NCI-H1694 (cell line): Measurements from ENCODE around the gene WDR93.

Experiments
- DNase-seq: peaks from one replicate; lab custom pipeline; 2025; lab: John Stamatoyannopoulos, UW

The WDR93 gene

GRCh38 chr15:89662893-89663626 is 27.6 kb upstream of the WDR93 start:
- no peak for DNase-seq

GRCh38 chr15:89664441-89665350 is 25.9 kb upstream of the WDR93 start:
- DNase-seq = no peak

- DNase-seq = no peak
Measured at GRCh38 chr15:89665449-89666181, 25.0 kb upstream of the WDR93 start.

GRCh38 chr15:89666184-89666857 is 24.3 kb upstream of the WDR93 start:
- DNase-seq = no peak

- no peak for DNase-seq
Measured at GRCh38 chr15:89666858-89667705, 23.5 kb upstream of the WDR93 start.

GRCh38 chr15:89667706-89667960 is 23.0 kb upstream of the WDR93 start:
- DNase-seq = no peak

GRCh38 chr15:89668171-89668570 is 22.4 kb upstream of the WDR93 start:
- DNase-seq = no peak

- no peak for DNase-seq
Measured at GRCh38 chr15:89669309-89669865, 21.2 kb upstream of the WDR93 start.

- DNase-seq = no peak
Measured at GRCh38 chr15:89669941-89670340, 20.7 kb upstream of the WDR93 start.

GRCh38 chr15:89670971-89671560 is 19.5 kb upstream of the WDR93 start:
- no peak for DNase-seq

- no peak for DNase-seq
Measured at GRCh38 chr15:89671687-89672086, 18.9 kb upstream of the WDR93 start.

GRCh38 chr15:89672221-89673164 is 18.1 kb upstream of the WDR93 start:
- DNase-seq = no peak

GRCh38 chr15:89673165-89673512 is 17.5 kb upstream of the WDR93 start:
- no peak for DNase-seq

- no peak for DNase-seq
Measured at GRCh38 chr15:89674526-89674925, 16.1 kb upstream of the WDR93 start.

GRCh38 chr15:89675606-89676005 is 15.0 kb upstream of the WDR93 start:
- no peak for DNase-seq

- no peak for DNase-seq
Measured at GRCh38 chr15:89677381-89677780, 13.2 kb upstream of the WDR93 start.

GRCh38 chr15:89679212-89679611 is 11.4 kb upstream of the WDR93 start, which contains the start of gene PLIN1:
Gene PLIN1 (minus strand): TSS chr15:89679367. CDS start chr15:89677489, 1,878 bp downstream.
- no peak for DNase-seq

- no peak for DNase-seq
Measured at GRCh38 chr15:89680282-89680873, 10.2 kb upstream of the WDR93 start.

- DNase-seq = no peak
Measured at GRCh38 chr15:89681146-89681545, 9.5 kb upstream of the WDR93 start.
